MCF 10A (cell line): Measurements from ENCODE around the gene NRXN3. TPM values are rescaled to one million over a fixed set of nuclear protein-coding genes. Genes with fewer than 3 reads are reported as not detected.

Experiments used
- BruUV-seq: library from RNA; stranded (reverse); fragments of 400-500 nt; replicated peaks from 2 replicates; lab custom pipeline; 2021; lab: Mats Ljungman, UMichigan
- CTCF ChIA-PET: fragments of 300-600 bp; sonication (Branson Sonifier 250); formaldehyde crosslinking; extraction: SDS; loops from one replicate; lab custom pipeline; 2021; ENCODE audit warnings: antibody characterized with exemption, inconsistent platforms; lab: Yijun Ruan, JAX
- POLR2A ChIA-PET: fragments of 300-600, 350-650 bp; sonication (Branson Sonifier 250); formaldehyde crosslinking; extraction: SDS; loops from one replicate; lab custom pipeline; 2020; ENCODE audit warnings: antibody characterized with exemption, inconsistent platforms; lab: Yijun Ruan, JAX
- DNase-seq: peaks from one replicate; pipeline ENCODE4 v3.0.0-alpha.2; 2018; ENCODE audit not compliant: unreplicated experiment
- H3K27ac Mint-ChIP-seq: one replicate; pipeline ENCODE4 v1.8.0; 2022; ENCODE audit warnings: mild to moderate bottlenecking, low read depth, mixed read lengths; ENCODE audit not compliant: unreplicated experiment
- H3K27me3 Mint-ChIP-seq: one replicate; pipeline ENCODE4 v1.8.0; 2022; ENCODE audit warnings: mixed read lengths; ENCODE audit not compliant: insufficient read depth, unreplicated experiment
- H3K36me3 Mint-ChIP-seq: one replicate; pipeline ENCODE4 v1.8.0; 2022; ENCODE audit warnings: mild to moderate bottlenecking, moderate library complexity, mixed read lengths; ENCODE audit not compliant: insufficient read depth, unreplicated experiment
- H3K4me1 Mint-ChIP-seq: one replicate; pipeline ENCODE4 v1.8.0; 2022; ENCODE audit warnings: mixed read lengths; ENCODE audit not compliant: insufficient read depth, unreplicated experiment
- H3K4me3 Mint-ChIP-seq: one replicate; pipeline ENCODE4 v1.8.0; 2022; ENCODE audit warnings: mild to moderate bottlenecking, moderate library complexity, mixed read lengths; ENCODE audit not compliant: unreplicated experiment
- H3K9me3 Mint-ChIP-seq: one replicate; pipeline ENCODE4 v1.8.0; 2022; ENCODE audit warnings: mixed read lengths; ENCODE audit not compliant: unreplicated experiment
- intact Hi-C: fragments of 100-400 bp; cut with micrococcal nuclease; formaldehyde crosslinking; loops from 2 replicates; pipeline ENCODE4 v1.14.1; 2022
- total RNA-seq: library from RNA; stranded (reverse); gene quantifications from 2 replicates; pipeline ENCODE4 v1.2.3, GENCODE V29; 2022
- TF ChIP-seq, protein P1 (sequence below): fragments of 200-600 bp; IDR thresholded peaks from one replicate; pipeline ENCODE4 v1.8.0; 2022; ENCODE audit warnings: antibody characterized with exemption, mild to moderate bottlenecking; ENCODE audit not compliant: unreplicated experiment

NRXN3 gene
- total RNA-seq, 1 experiment from 2014 or later: not detected

DNA sequence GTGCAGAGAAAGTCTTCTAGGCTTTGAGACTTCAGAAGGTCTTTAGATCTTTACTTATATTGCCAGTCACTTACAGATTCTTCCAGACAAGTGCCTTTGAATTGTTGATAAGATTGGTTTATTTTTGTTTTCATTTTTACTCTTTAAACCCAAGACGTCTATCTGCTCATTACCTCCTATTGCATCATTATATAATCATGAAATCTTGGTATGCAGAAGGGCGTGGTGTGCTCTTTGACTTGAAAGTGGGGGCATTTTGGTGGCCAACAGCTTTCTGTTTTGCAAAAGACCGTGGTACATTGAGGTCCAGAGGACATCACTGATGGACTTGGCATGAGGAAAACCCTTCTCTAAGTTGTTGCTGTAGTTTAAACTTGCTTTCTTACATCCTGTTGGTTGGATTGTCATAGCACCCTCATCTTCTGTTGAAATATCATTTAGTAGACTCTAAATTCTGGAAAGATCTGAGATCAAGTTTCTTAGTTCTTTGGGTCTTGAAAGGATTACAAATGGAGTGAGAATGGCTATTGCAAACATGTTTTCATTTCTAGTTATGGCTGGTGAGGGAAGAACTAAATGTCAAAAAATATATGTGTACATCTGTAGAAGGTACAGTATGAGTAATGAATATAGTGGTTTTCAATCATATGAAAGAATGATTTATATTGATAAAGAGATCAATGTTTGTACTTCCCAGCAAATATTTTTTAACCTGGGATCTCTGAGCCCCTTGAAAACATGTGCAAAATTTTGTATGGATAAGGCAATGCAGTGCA, 441.8 kb downstream of the NRXN3 start:
- intact Hi-C loops: no loop called here
- Mint-ChIP-seq H3K4me3 (no peak overlapping the region), H3K27ac (no peak overlapping the region), H3K36me3 (no peaks in the 10 kb centered on the region), H3K4me1 (no peaks in the 10 kb centered on the region), H3K27me3 (no peaks in the 10 kb centered on the region), H3K9me3 (peaks cover 7% of the 10 kb centered on the region)
- no TSS peak for BruUV-seq
- TF ChIP-seq, protein P1, sequence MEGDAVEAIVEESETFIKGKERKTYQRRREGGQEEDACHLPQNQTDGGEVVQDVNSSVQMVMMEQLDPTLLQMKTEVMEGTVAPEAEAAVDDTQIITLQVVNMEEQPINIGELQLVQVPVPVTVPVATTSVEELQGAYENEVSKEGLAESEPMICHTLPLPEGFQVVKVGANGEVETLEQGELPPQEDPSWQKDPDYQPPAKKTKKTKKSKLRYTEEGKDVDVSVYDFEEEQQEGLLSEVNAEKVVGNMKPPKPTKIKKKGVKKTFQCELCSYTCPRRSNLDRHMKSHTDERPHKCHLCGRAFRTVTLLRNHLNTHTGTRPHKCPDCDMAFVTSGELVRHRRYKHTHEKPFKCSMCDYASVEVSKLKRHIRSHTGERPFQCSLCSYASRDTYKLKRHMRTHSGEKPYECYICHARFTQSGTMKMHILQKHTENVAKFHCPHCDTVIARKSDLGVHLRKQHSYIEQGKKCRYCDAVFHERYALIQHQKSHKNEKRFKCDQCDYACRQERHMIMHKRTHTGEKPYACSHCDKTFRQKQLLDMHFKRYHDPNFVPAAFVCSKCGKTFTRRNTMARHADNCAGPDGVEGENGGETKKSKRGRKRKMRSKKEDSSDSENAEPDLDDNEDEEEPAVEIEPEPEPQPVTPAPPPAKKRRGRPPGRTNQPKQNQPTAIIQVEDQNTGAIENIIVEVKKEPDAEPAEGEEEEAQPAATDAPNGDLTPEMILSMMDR: no peak
- DNase-seq: no peak
- ChIA-PET POLR2A (no interaction called here), CTCF (interaction anchor here (0.6 to 1.5 kb wide), 3 partner anchors 13 to 224 kb away, joined by 3 to 6 read pairs (median 3); no protein-coding TSS in a partner anchor)

DNA sequence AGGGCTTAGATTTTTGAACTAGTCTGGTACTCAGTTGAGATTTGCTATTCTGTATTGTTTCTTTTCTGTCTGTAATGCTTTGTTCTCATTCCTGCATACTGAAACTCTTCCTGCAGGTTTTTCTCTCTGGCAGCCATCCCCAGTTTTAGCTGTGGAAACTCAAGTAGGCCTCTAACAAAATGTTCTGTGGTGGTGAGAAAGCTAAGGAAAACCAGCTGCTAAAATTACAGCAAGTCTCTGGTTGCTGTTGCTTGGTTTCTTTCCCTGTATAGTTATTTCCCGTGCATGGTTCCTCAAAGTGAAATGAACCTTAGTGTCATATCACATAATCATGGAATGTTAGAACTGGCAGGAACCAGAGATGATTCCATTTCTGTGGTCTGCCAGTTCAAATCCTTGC, 442.5 kb downstream of the NRXN3 start:
- Mint-ChIP-seq H3K27ac (no peak overlapping the region), H3K27me3 (no peaks in the 10 kb centered on the region), H3K9me3 (peaks cover 7% of the 10 kb centered on the region), H3K36me3 (peaks cover 1% of the 10 kb centered on the region), H3K4me1 (no peaks in the 10 kb centered on the region), H3K4me3 (no peak overlapping the region)
- BruUV-seq: no TSS peak
- no peak for DNase-seq
- TF ChIP-seq, protein P1: no peak
- intact Hi-C loops: no loop called here
- ChIA-PET POLR2A (no interaction called here), CTCF (interaction anchor here (0.6 kb wide), 1 partner anchor 87 kb away, joined by 3 read pairs; no protein-coding TSS in a partner anchor)

DNA sequence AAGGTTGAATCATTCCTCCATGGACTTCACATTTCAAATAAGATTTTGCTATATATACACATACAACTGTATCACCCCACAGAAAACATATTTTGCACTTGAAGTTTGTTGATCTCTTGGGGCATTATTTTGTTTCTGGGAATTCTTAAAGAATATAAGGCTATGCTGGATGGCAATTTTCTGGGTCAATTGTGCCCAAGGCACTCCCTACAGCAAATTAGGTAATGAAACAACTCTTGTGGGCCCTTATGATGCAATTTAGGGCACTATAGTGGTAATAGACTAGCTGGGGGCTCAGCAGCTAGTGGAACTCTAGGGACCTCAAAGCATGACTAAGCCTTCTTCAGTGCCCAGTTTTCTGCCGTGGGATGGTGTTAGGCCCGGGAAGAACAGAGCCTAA, 444.4 kb downstream of the NRXN3 start:
- DNase-seq: no peak
- intact Hi-C loops: no loop called here
- H3K36me3 Mint-ChIP-seq: peaks cover 7% of the 10 kb centered on the region
- peaks cover 10% of the 10 kb centered on the region for H3K27me3 Mint-ChIP-seq
- no peak overlapping the region for H3K27ac Mint-ChIP-seq
- ChIA-PET POLR2A (no interaction called here), CTCF (interaction anchor here (1.1 to 1.8 kb wide), 2 partner anchors 15 to 16 kb away, joined by 3 to 5 read pairs; no protein-coding TSS in a partner anchor)
- TF ChIP-seq, protein P1: no peak
- H3K9me3 Mint-ChIP-seq: peaks cover 7% of the 10 kb centered on the region
- no TSS peak for BruUV-seq
- no peaks in the 10 kb centered on the region for H3K4me1 Mint-ChIP-seq
- no peak overlapping the region for H3K4me3 Mint-ChIP-seq

DNA sequence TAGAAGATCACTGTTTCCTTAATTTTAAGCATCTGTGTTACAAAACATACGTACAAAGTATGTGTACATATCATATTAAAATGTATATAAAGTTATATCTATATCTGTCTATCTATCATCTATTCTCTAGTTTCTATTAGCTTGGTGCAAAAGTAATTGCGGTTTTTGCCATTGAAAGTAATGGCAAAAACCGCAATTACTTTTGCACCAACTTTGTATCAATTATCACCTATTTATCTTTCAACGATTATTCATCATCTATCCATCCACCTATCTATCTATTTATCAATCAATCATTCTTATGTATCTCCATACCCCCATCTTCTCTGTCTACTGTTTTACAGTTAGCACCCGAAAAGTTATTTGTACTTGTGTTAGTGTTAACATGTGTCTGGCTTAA, 447.6 kb downstream of the NRXN3 start:
- no peak overlapping the region for H3K4me3 Mint-ChIP-seq
- H3K4me1 Mint-ChIP-seq: no peaks in the 10 kb centered on the region
- no peak overlapping the region for H3K27ac Mint-ChIP-seq
- POLR2A ChIA-PET: no interaction called here
- H3K27me3 Mint-ChIP-seq: peaks cover 14% of the 10 kb centered on the region
- no peak for DNase-seq
- no TSS peak for BruUV-seq
- intact Hi-C loops: no loop called here
- CTCF ChIA-PET: interaction anchor here (1.1 to 3.8 kb wide), 2 partner anchors 20 to 756 kb away, joined by 5 to 28 read pairs; no protein-coding TSS in a partner anchor
- peaks cover 7% of the 10 kb centered on the region for H3K9me3 Mint-ChIP-seq
- TF ChIP-seq, protein P1: no peak
- peaks cover 7% of the 10 kb centered on the region for H3K36me3 Mint-ChIP-seq
